ENCODE measurements around the gene PRPF19.

GRCh38 chr11:60929764-60930163 is 23.4 kb upstream of the PRPF19 start:
- TF ChIP-seq EP300 (IDR thresholded peaks at IDR 0.05) = no peak
- TF ChIP-seq, protein P1, sequence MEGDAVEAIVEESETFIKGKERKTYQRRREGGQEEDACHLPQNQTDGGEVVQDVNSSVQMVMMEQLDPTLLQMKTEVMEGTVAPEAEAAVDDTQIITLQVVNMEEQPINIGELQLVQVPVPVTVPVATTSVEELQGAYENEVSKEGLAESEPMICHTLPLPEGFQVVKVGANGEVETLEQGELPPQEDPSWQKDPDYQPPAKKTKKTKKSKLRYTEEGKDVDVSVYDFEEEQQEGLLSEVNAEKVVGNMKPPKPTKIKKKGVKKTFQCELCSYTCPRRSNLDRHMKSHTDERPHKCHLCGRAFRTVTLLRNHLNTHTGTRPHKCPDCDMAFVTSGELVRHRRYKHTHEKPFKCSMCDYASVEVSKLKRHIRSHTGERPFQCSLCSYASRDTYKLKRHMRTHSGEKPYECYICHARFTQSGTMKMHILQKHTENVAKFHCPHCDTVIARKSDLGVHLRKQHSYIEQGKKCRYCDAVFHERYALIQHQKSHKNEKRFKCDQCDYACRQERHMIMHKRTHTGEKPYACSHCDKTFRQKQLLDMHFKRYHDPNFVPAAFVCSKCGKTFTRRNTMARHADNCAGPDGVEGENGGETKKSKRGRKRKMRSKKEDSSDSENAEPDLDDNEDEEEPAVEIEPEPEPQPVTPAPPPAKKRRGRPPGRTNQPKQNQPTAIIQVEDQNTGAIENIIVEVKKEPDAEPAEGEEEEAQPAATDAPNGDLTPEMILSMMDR (IDR thresholded peaks at IDR 0.05) = no peak

Measured in gastroesophageal sphincter (tissue), 3 donors.